HEK293 (cell line): ENCODE measurements around the gene EIF3J.

Source experiments
- CTCF ChIP-seq: fragments of 450-650 bp; formaldehyde crosslinking; IDR thresholded peaks from 2 replicates; pipeline ENCODE4 v1.5.1; 2016; ENCODE audit warnings: missing biosample characterization, missing genetic modification characterization
- ZNF23 ChIP-seq: fragments of 450-650 bp; formaldehyde crosslinking; IDR thresholded peaks from 2 replicates; pipeline ENCODE4 v1.5.1; 2016; ENCODE audit warnings: missing biosample characterization, missing genetic modification characterization, borderline replicate concordance
- ZNF626 ChIP-seq: fragments of 450-650 bp; sonication (Bioruptor Pico); formaldehyde crosslinking; IDR thresholded peaks from 2 replicates; pipeline ENCODE4 v1.5.1; 2018; ENCODE audit warnings: missing biosample characterization, missing genetic modification characterization, inconsistent platforms
- TF ChIP-seq, protein P1 (sequence below): fragments of 450-650 bp; formaldehyde crosslinking; IDR thresholded peaks from 2 replicates; pipeline ENCODE4 v1.5.1; 2016; ENCODE audit warnings: missing biosample characterization, missing genetic modification characterization, low read depth

DNA sequence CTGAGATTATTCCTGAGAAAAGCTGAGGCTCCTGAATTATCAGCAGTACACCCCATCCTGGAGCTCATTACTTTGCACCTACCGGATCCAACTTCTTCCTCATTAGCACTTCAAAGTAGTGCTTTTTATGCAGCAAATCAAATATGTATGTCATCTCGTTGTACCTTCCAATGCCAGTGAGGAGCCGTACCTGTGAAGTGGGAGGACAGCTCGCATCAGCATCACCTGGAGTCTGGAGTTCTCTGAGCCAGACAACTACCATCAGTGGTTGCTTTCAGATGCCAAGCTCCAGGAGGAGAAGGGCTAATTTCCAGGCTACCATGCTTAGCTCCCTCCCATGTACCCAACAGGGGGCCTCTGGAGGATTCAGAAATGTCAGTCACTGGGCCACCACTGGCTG is 32.4 kb downstream of the EIF3J start:
- TF ChIP-seq ZNF23: no peak
- no peak for TF ChIP-seq CTCF
- TF ChIP-seq ZNF626 (tag by site-specific recombination): no peak
- TF ChIP-seq, protein P1, sequence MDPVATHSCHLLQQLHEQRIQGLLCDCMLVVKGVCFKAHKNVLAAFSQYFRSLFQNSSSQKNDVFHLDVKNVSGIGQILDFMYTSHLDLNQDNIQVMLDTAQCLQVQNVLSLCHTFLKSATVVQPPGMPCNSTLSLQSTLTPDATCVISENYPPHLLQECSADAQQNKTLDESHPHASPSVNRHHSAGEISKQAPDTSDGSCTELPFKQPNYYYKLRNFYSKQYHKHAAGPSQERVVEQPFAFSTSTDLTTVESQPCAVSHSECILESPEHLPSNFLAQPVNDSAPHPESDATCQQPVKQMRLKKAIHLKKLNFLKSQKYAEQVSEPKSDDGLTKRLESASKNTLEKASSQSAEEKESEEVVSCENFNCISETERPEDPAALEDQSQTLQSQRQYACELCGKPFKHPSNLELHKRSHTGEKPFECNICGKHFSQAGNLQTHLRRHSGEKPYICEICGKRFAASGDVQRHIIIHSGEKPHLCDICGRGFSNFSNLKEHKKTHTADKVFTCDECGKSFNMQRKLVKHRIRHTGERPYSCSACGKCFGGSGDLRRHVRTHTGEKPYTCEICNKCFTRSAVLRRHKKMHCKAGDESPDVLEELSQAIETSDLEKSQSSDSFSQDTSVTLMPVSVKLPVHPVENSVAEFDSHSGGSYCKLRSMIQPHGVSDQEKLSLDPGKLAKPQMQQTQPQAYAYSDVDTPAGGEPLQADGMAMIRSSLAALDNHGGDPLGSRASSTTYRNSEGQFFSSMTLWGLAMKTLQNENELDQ (tag by site-specific recombination): no peak
